ENCODE measurements around the gene TMEM130.

Gene TMEM130

DNA sequence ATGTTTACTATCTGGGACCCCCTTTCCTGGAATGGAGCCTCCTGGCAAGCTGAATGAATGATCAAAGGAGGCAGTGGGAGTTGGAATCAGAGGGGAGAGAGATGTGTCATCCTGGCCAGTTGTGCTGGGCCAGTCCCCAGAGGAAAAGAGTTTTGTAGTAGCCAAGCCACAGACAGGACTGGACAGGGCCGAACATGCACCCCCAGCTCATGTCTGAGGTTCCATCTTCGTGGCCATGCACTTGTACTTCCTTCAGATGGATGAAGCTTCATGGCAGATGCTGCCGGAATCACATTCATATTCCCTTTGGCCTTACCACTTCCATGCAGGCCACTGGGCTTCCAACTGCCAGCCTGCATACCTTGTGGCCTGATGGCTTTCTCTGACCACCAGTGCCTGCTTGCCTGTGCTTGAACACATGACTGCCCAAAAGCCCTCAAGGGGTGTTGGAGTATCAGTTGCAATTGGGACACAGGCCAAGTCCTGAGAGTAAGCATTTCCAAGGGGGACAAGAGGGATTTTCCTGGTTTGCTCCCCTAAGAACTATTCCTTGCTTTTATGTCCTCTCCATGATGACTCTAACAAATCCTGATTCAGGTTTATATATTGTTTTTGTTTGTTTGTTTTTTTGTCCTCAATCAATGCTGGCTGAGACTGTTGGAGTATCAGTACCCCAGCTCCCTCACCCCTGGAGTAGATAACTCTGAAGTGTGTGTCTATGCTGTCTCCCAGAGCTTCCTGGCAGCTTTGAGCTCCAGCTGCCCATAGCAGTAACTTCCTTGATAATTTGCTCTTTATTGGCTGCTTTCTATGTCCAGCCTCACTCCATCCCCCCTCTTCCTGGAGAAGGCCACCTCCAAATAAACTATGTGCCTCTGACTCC is 63.6 kb downstream of the TMEM130 start:
- DNase-seq, result no peak

DNA sequence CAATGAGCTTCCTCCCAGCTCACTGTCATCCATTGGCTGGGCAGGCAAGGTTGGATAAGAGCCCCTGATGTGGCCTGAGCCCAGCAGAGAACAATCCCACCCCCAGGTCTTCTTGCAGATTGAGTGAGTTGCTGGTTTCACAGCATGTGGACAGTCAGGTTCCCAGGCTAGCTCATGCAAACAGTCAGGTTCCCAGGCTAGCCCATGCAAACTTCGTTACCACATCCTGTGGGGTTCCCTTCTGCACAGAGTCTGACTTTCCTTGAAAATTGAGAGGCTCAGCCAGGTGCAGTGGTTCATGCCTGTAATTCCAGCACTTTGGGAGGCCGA is 67.1 kb downstream of the TMEM130 start:
- no peak for DNase-seq

DNA sequence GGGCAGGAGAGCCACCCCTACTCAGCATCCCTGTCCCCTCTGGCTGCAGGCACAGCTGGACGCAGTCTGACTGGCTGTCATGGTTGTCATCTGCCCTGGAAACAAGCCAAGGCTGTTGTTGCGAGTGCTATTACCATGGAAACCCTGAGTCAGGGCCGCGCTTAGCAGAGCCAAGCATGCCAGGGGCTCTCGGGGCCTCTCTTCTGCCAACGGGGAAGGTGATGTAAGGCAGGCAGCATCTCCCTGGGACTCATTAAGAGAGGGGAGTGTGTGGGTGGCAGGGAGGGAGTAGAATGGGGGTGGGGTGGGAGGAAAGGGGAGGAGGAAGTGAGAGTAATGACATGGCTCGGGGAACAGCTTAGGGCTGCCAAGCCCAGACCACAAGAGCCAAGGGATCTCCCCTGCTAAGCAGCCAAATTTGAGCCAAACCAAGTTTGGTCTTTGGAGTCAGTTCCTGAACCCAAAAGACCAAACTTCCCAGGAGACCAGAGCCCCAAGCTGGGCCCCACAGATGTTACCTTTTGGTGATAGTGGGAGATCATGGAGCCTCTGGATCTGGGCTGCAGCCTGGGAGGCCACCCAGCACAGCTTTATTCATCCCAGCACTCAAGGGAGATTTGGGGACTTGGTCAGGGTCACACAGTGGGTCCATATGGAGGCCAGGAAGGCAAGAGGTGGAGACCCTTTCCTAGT is 67.6 kb downstream of the TMEM130 start:
- DNase-seq, result peak; percentile 78

DNA sequence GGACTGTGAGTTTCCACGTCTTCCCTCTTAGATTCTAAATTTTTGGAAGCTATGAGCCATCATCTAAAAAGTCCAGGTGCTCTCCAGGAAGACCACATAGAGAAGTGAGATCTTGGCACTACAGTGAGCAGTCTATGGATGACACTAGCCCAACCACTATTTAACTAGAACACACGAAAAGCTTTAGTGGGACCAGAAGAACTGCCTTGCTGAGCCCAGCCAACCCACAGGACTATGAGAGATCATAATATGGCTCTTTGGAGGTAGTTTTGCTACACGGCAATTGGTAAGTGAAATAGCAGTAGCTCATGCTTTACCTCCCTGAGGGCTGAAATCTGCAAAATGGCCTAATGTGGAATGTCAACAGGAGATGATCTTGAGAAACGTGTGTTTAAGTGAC is 68.8 kb downstream of the TMEM130 start:
- DNase-seq, result no peak

DNA sequence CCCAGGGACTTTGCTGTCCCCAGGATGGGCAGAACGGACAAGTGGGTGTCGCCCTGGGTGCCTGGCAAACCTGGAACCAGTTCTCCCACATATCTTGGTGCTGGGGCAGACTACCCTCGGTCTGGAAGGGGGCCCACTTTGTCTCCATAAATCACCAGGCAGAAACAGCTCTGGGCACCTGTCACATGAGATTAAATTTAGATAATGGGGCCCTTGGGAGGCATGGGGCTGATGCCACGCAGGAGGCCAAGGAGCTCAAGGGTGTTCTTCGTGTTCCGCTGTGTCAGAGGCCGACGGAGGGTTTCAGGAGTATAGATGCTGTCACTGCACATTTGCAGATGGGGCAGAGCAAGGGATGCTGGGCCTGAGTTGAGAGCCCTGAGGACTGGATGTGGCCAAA is 72.7 kb downstream of the TMEM130 start:
- no peak for DNase-seq
